HUES6 (cell line): ENCODE measurements around the gene KDM5D.

Experiments
- H3K27ac ChIP-seq: 2 replicates; pipeline ENCODE4 v1.7.0; 2013; ENCODE audit warnings: low read depth, mild to moderate bottlenecking, low read length, inconsistent platforms
- H3K27me3 ChIP-seq: 2 replicates; pipeline ENCODE4 v1.6.1; 2013; ENCODE audit warnings: low read length; ENCODE audit not compliant: control insufficient read depth, insufficient read depth
- H3K36me3 ChIP-seq: 2 replicates; pipeline ENCODE4 v1.6.1; 2013; ENCODE audit warnings: low read length; ENCODE audit not compliant: control insufficient read depth, insufficient read depth
- H3K4me1 ChIP-seq: 2 replicates; pipeline ENCODE4 v1.6.1; 2013; ENCODE audit warnings: low read length; ENCODE audit not compliant: control insufficient read depth, insufficient read depth
- H3K4me3 ChIP-seq: 2 replicates; pipeline ENCODE4 v1.5.1; 2013; ENCODE audit warnings: low read depth, low read length
- H3K9ac ChIP-seq: one replicate; pipeline ENCODE4 v1.6.1; 2013; ENCODE audit warnings: mild to moderate bottlenecking, low read length
- H3K9me3 ChIP-seq: 2 replicates; pipeline ENCODE4 v1.6.1; 2013; ENCODE audit warnings: low read depth, low read length; ENCODE audit not compliant: control insufficient read depth, insufficient read depth

The KDM5D gene

GRCh38 chrY:19744381-19745378, at the start of gene KDM5D:
TSS of gene KDM5D (minus strand) at chrY:19744726. CDS start at chrY:19744534, 192 bp downstream.
- Histone ChIP-seq H3K4me3 (no peak within 1 kb of the TSS), H3K36me3 (no peaks in the 10 kb centered on the region), H3K4me1 (no peaks in the 10 kb centered on the region), H3K9me3 (no peaks in the 10 kb centered on the region), H3K27me3 (no peaks in the 10 kb centered on the region), H3K9ac (no peak within 1 kb of the TSS), H3K27ac (no peak within 1 kb of the TSS)

GRCh38 chrY:19768375-19768774, 23.8 kb upstream of the KDM5D start:
- Histone ChIP-seq H3K27ac (no peak overlapping the region), H3K9ac (no peak overlapping the region), H3K27me3 (no peaks in the 10 kb centered on the region), H3K9me3 (no peaks in the 10 kb centered on the region), H3K36me3 (no peaks in the 10 kb centered on the region), H3K4me3 (no peak overlapping the region), H3K4me1 (no peaks in the 10 kb centered on the region)

GRCh38 chrY:19743331-19743730, 1.2 kb downstream of the KDM5D start:
- Histone ChIP-seq H3K4me3 (no peak overlapping the region), H3K27ac (no peak overlapping the region), H3K9ac (no peak overlapping the region), H3K4me1 (no peaks in the 10 kb centered on the region), H3K9me3 (no peaks in the 10 kb centered on the region), H3K27me3 (no peaks in the 10 kb centered on the region), H3K36me3 (no peaks in the 10 kb centered on the region)

GRCh38 chrY:19742153-19742552, 2.4 kb downstream of the KDM5D start:
- no peak overlapping the region for H3K4me3 ChIP-seq
- no peaks in the 10 kb centered on the region for H3K36me3 ChIP-seq
- H3K27ac ChIP-seq, result no peak overlapping the region
- no peaks in the 10 kb centered on the region for H3K9me3 ChIP-seq
- no peaks in the 10 kb centered on the region for H3K27me3 ChIP-seq
- H3K4me1 ChIP-seq, result no peaks in the 10 kb centered on the region
- no peak overlapping the region for H3K9ac ChIP-seq

- H3K4me1 ChIP-seq, result no peaks in the 10 kb centered on the region
- no peaks in the 10 kb centered on the region for H3K9me3 ChIP-seq
- no peak overlapping the region for H3K4me3 ChIP-seq
- H3K9ac ChIP-seq, result no peak overlapping the region
- no peaks in the 10 kb centered on the region for H3K27me3 ChIP-seq
- no peak overlapping the region for H3K27ac ChIP-seq
- no peaks in the 10 kb centered on the region for H3K36me3 ChIP-seq
These were observed 10.1 kb downstream of the KDM5D start for GRCh38 chrY:19734425-19734824.

GRCh38 chrY:19717950-19718349, 26.6 kb downstream of the KDM5D start:
- Histone ChIP-seq H3K4me3 (no peak overlapping the region), H3K9me3 (no peaks in the 10 kb centered on the region), H3K36me3 (no peaks in the 10 kb centered on the region), H3K9ac (no peak overlapping the region), H3K27me3 (no peaks in the 10 kb centered on the region), H3K27ac (no peak overlapping the region), H3K4me1 (no peaks in the 10 kb centered on the region)

- Histone ChIP-seq H3K27ac (no peak overlapping the region), H3K27me3 (no peaks in the 10 kb centered on the region), H3K36me3 (no peaks in the 10 kb centered on the region), H3K9me3 (no peaks in the 10 kb centered on the region), H3K4me3 (no peak overlapping the region), H3K9ac (no peak overlapping the region), H3K4me1 (no peaks in the 10 kb centered on the region)
These were observed 27.4 kb downstream of the KDM5D start for GRCh38 chrY:19717146-19717545.

GRCh38 chrY:19715226-19715625, 29.3 kb downstream of the KDM5D start:
- H3K27me3 ChIP-seq, result no peaks in the 10 kb centered on the region
- H3K4me1 ChIP-seq, result no peaks in the 10 kb centered on the region
- no peaks in the 10 kb centered on the region for H3K36me3 ChIP-seq

GRCh38 chrY:19713430-19713829, 31.1 kb downstream of the KDM5D start:
- Histone ChIP-seq H3K9me3 (no peaks in the 10 kb centered on the region), H3K36me3 (no peaks in the 10 kb centered on the region), H3K27me3 (no peaks in the 10 kb centered on the region), H3K4me1 (no peaks in the 10 kb centered on the region), H3K27ac (no peak overlapping the region), H3K9ac (no peak overlapping the region), H3K4me3 (no peak overlapping the region)

More at GRCh38 chrY:19715226-19715625, 29.3 kb downstream of the KDM5D start:
- Histone ChIP-seq H3K27ac (no peak overlapping the region), H3K9ac (no peak overlapping the region), H3K9me3 (no peaks in the 10 kb centered on the region), H3K4me3 (no peak overlapping the region)

- no peaks in the 10 kb centered on the region for H3K4me1 ChIP-seq
- H3K36me3 ChIP-seq, result no peaks in the 10 kb centered on the region
- no peaks in the 10 kb centered on the region for H3K9me3 ChIP-seq
- no peak overlapping the region for H3K27ac ChIP-seq
- no peaks in the 10 kb centered on the region for H3K27me3 ChIP-seq
- H3K4me3 ChIP-seq, result no peak overlapping the region
- no peak overlapping the region for H3K9ac ChIP-seq
These were observed 38.3 kb downstream of the KDM5D start for GRCh38 chrY:19706273-19706672.

GRCh38 chrY:19698495-19698894, 46.0 kb downstream of the KDM5D start:
- H3K4me1 ChIP-seq, result no peaks in the 10 kb centered on the region
- no peak overlapping the region for H3K4me3 ChIP-seq
- no peaks in the 10 kb centered on the region for H3K9me3 ChIP-seq
- no peaks in the 10 kb centered on the region for H3K36me3 ChIP-seq
- no peaks in the 10 kb centered on the region for H3K27me3 ChIP-seq
- no peak overlapping the region for H3K27ac ChIP-seq
- H3K9ac ChIP-seq, result no peak overlapping the region
